Measurements from ENCODE around the gene ESX1. TPM values are rescaled to one million over a fixed set of nuclear protein-coding genes. Genes with fewer than 3 reads are reported as not detected.

ESX1 gene
- total RNA-seq = not detected

- no peaks in the 10 kb centered on the region for H3K9me3 ChIP-seq
- TF ChIP-seq POLR2AphosphoS5 (IDR thresholded peaks at IDR 0.05; ENCODE audit: insufficient read depth in 1 of 2, low read depth in 1 of 2) = no peak
- no peak for TF ChIP-seq POLR2A (IDR thresholded peaks at IDR 0.05)
- TF ChIP-seq CTCF (IDR thresholded peaks at IDR 0.05) = no peak
- DNase-seq (ENCODE audit: extremely low spot score in 2 of 2) = peak; percentile 31 to 65
- H3K27ac ChIP-seq = no peak within 1 kb of the TSS
- H3K36me3 ChIP-seq = no peaks in the 10 kb centered on the region
- intact Hi-C loops (cut with DNase I) = no loop called here
- H3K27me3 ChIP-seq = no peaks in the 10 kb centered on the region
- H3K4me3 ChIP-seq = no peak within 1 kb of the TSS
- peaks cover 13% of the 10 kb centered on the region for H3K4me1 ChIP-seq
Observed at GRCh38 chrX:104254442-104255115, at the start of gene ESX1. ESX1 (minus strand) TSS chrX:104254933; CDS start chrX:104254849, 84 bp downstream.

GRCh38 chrX:104295636-104296035 is 40.9 kb upstream of the ESX1 start:
- no peak for DNase-seq (ENCODE audit: extremely low spot score in 2 of 2)
- H3K36me3 ChIP-seq = no peaks in the 10 kb centered on the region
- no peaks in the 10 kb centered on the region for H3K9me3 ChIP-seq
- TF ChIP-seq CTCF (IDR thresholded peaks at IDR 0.05) = no peak
- no peak for TF ChIP-seq POLR2AphosphoS5 (IDR thresholded peaks at IDR 0.05; ENCODE audit: insufficient read depth in 1 of 2, low read depth in 1 of 2)
- TF ChIP-seq POLR2A (IDR thresholded peaks at IDR 0.05) = no peak
- H3K27me3 ChIP-seq = no peaks in the 10 kb centered on the region
- intact Hi-C loops (cut with DNase I) = no loop called here
- H3K27ac ChIP-seq = no peak overlapping the region
- H3K4me1 ChIP-seq = no peaks in the 10 kb centered on the region
- H3K4me3 ChIP-seq = no peak overlapping the region

GRCh38 chrX:104288961-104289360 is 34.2 kb upstream of the ESX1 start:
- Histone ChIP-seq H3K4me1 (no peaks in the 10 kb centered on the region), H3K27me3 (no peaks in the 10 kb centered on the region), H3K4me3 (no peak overlapping the region), H3K27ac (no peak overlapping the region), H3K9me3 (no peaks in the 10 kb centered on the region), H3K36me3 (no peaks in the 10 kb centered on the region)
- DNase-seq (ENCODE audit: extremely low spot score in 2 of 2) = no peak
- intact Hi-C loops (cut with DNase I) = no loop called here
- TF ChIP-seq CTCF (IDR thresholded peaks at IDR 0.05) (no peak), POLR2AphosphoS5 (IDR thresholded peaks at IDR 0.05; ENCODE audit: insufficient read depth in 1 of 2, low read depth in 1 of 2) (no peak), POLR2A (IDR thresholded peaks at IDR 0.05) (no peak)

GRCh38 chrX:104288269-104288668 is 33.5 kb upstream of the ESX1 start:
- no peak overlapping the region for H3K27ac ChIP-seq
- intact Hi-C loops (cut with DNase I) = no loop called here
- H3K4me3 ChIP-seq = no peak overlapping the region

More at GRCh38 chrX:104288269-104288668, 33.5 kb upstream of the ESX1 start:
- H3K4me1 ChIP-seq = no peaks in the 10 kb centered on the region
- TF ChIP-seq CTCF (IDR thresholded peaks at IDR 0.05) (no peak), POLR2A (IDR thresholded peaks at IDR 0.05) (no peak), POLR2AphosphoS5 (IDR thresholded peaks at IDR 0.05; ENCODE audit: insufficient read depth in 1 of 2, low read depth in 1 of 2) (no peak)
- no peak for DNase-seq (ENCODE audit: extremely low spot score in 2 of 2)
- H3K27me3 ChIP-seq = no peaks in the 10 kb centered on the region
- H3K36me3 ChIP-seq = no peaks in the 10 kb centered on the region
- H3K9me3 ChIP-seq = no peaks in the 10 kb centered on the region
